Measurements from ENCODE around the gene SNORC.

DNA sequence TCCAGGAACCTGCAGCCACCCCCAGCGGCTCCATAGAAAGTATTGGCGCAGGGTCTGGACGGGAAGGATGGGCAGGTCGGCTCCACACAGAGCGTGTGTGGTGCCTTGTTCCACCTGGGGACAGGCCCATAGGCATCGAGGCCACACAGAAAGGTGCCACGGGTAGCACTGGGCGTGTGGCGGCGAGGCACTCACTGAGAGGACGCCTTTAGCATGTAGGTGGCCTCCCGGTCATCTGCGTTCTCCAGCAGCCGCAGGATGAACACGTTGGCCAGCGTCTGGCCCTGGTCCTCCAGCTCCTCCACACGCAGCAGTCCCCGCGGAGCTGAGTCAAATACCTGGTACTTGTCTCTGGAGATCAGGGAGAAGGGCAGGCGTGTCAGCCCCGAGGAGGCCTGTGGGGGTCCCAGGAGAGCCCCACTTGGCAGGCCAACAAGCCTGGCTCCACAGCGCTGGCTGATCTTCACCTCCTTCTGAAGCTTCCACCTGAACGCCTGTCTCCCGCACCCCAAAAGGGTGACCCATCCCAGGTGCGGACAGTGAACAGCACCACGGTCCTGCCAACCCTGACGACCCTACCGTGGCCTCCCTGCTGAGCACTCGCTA, 13.2 kb downstream of the SNORC start:
- no peak for TF ChIP-seq ZNF8 (CRISPR knock-in tag; IDR thresholded peaks at IDR 0.05)
- TF ChIP-seq, protein P1, sequence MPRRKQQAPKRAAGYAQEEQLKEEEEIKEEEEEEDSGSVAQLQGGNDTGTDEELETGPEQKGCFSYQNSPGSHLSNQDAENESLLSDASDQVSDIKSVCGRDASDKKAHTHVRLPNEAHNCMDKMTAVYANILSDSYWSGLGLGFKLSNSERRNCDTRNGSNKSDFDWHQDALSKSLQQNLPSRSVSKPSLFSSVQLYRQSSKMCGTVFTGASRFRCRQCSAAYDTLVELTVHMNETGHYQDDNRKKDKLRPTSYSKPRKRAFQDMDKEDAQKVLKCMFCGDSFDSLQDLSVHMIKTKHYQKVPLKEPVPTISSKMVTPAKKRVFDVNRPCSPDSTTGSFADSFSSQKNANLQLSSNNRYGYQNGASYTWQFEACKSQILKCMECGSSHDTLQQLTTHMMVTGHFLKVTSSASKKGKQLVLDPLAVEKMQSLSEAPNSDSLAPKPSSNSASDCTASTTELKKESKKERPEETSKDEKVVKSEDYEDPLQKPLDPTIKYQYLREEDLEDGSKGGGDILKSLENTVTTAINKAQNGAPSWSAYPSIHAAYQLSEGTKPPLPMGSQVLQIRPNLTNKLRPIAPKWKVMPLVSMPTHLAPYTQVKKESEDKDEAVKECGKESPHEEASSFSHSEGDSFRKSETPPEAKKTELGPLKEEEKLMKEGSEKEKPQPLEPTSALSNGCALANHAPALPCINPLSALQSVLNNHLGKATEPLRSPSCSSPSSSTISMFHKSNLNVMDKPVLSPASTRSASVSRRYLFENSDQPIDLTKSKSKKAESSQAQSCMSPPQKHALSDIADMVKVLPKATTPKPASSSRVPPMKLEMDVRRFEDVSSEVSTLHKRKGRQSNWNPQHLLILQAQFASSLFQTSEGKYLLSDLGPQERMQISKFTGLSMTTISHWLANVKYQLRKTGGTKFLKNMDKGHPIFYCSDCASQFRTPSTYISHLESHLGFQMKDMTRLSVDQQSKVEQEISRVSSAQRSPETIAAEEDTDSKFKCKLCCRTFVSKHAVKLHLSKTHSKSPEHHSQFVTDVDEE (CRISPR knock-in tag; IDR thresholded peaks at IDR 0.05), result no peak
- no peak for TF ChIP-seq ARNTL (CRISPR knock-in tag; IDR thresholded peaks at IDR 0.05; ENCODE audit: borderline replicate concordance, low read depth)
- TF ChIP-seq ZFP30 (CRISPR knock-in tag; IDR thresholded peaks at IDR 0.05), result no peak
- TF ChIP-seq TCF4 (CRISPR knock-in tag; IDR thresholded peaks at IDR 0.05; ENCODE audit: borderline replicate concordance), result no peak
- no peak for TF ChIP-seq ZNF70 (CRISPR knock-in tag; IDR thresholded peaks at IDR 0.05)
- TF ChIP-seq, protein P2, sequence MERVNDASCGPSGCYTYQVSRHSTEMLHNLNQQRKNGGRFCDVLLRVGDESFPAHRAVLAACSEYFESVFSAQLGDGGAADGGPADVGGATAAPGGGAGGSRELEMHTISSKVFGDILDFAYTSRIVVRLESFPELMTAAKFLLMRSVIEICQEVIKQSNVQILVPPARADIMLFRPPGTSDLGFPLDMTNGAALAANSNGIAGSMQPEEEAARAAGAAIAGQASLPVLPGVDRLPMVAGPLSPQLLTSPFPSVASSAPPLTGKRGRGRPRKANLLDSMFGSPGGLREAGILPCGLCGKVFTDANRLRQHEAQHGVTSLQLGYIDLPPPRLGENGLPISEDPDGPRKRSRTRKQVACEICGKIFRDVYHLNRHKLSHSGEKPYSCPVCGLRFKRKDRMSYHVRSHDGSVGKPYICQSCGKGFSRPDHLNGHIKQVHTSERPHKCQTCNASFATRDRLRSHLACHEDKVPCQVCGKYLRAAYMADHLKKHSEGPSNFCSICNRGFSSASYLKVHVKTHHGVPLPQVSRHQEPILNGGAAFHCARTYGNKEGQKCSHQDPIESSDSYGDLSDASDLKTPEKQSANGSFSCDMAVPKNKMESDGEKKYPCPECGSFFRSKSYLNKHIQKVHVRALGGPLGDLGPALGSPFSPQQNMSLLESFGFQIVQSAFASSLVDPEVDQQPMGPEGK (CRISPR knock-in tag; IDR thresholded peaks at IDR 0.05; ENCODE audit: borderline replicate concordance), result no peak
- TF ChIP-seq SNAI2 (CRISPR knock-in tag; IDR thresholded peaks at IDR 0.05), result no peak
- no peak for TF ChIP-seq ZNF565 (CRISPR knock-in tag; conservative IDR thresholded peaks at IDR 0.05; ENCODE audit: low read depth)
- no peak for TF ChIP-seq PPARA (CRISPR knock-in tag; IDR thresholded peaks at IDR 0.05; ENCODE audit: borderline replicate concordance)
- TF ChIP-seq BACH2 (CRISPR knock-in tag; IDR thresholded peaks at IDR 0.05; ENCODE audit: borderline replicate concordance), result no peak
- no peak for TF ChIP-seq ESRRG (CRISPR knock-in tag; IDR thresholded peaks at IDR 0.05)
- TF ChIP-seq, protein P3, sequence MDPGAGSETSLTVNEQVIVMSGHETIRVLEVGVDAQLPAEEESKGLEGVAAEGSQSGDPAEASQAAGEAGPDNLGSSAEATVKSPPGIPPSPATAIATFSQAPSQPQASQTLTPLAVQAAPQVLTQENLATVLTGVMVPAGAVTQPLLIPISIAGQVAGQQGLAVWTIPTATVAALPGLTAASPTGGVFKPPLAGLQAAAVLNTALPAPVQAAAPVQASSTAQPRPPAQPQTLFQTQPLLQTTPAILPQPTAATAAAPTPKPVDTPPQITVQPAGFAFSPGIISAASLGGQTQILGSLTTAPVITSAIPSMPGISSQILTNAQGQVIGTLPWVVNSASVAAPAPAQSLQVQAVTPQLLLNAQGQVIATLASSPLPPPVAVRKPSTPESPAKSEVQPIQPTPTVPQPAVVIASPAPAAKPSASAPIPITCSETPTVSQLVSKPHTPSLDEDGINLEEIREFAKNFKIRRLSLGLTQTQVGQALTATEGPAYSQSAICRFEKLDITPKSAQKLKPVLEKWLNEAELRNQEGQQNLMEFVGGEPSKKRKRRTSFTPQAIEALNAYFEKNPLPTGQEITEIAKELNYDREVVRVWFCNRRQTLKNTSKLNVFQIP (CRISPR knock-in tag; IDR thresholded peaks at IDR 0.05; ENCODE audit: borderline replicate concordance, low read depth), result no peak
